Measurements from ENCODE around the gene PLGLB1.
"Not testable (repeated sequence)": the region's sequence is repeated elsewhere in the genome, so short reads cannot be mapped to it uniquely, and the experiment has no call there.

GRCh38 chr2:87025927-87026326, 4.3 kb upstream of the PLGLB1 start:
- not testable (repeated sequence) for TF ChIP-seq CTCF, EP300 (IDR thresholded peaks at IDR 0.05)

Measured in stomach (tissue), 4 donors.